ENCODE results near the gene ZYG11A.
A peak's percentile ranks its signal among the peaks of the same experiment; 100 is the strongest.

ZYG11A gene

DNA sequence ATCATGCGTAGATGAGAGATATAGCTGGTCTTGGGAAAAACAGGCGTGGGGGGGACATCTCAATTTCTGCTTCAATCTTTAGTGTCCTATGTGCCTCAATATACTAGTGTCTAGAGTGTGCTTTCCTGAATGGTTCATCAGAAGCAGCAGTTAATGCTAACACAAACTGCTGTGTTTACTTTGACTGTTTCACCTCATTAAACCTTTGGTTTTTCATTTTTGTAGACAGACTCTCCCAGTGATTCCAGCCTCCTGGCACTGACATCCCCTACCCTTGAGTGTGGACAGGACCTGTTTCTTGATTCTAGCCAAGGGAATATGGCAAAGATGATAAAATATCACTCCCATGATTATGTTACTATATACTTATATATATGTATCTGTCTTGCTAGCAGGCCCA, 37.6 kb downstream of the ZYG11A start:
- DNase-seq, result no peak

DNA sequence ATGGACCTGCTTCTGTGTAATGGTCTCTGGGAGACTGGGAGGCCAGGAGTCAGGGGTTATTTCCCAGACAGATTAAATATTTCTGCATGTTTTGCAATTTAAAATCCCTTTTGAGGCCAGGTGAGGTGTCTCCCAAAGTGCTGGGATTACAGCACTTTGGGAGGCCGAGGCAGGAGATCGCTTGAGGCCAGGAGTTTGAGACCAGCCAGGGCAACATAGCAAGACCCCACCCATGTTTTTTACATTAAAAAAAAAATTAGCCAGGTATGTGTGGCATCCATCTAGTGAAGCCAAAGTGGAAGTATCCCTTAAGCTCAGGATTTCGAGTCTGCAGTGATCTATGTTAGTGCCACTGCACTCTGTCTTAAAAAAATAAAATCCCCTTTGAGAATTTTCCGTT, 44.9 kb downstream of the ZYG11A start:
- DNase-seq, result no peak

DNA sequence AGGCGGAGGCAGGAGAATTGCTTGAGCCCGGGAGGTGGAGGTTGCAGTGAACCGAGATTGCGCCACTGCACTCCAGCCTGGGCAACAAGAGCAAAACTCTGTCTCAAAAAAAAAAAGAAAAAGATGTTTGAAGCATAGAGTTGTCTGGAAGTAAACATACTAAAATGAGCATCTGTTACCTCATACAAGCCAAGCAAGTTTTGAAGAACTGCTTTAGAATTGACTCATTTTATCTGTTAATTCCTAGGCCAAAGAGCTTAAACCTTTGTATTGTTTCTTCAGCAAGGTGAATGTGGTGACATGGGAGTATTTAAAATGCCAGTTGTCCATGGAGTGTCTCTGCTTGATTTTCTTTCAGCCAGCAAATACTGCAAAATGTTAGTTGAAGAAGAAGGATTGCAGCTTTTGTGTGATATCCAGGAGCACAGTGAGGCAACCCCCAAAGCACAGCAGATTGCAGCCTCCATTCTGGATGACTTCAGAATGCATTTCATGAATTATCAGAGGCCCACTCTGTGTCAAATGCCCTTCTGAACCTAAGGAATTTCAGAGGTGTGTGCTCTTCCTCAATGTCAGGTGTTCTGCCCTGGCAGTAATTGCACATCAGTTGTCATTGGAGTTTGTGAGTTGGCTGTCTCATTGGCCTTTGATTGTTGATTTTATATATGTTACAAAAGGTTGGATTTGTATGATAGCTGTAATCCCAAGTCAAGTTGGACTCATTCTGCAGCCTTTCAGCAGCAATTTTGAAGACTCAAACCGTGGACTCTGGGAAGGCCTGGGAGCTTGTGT, 50.1 kb downstream of the ZYG11A start:
- DNase-seq, result no peak

DNA sequence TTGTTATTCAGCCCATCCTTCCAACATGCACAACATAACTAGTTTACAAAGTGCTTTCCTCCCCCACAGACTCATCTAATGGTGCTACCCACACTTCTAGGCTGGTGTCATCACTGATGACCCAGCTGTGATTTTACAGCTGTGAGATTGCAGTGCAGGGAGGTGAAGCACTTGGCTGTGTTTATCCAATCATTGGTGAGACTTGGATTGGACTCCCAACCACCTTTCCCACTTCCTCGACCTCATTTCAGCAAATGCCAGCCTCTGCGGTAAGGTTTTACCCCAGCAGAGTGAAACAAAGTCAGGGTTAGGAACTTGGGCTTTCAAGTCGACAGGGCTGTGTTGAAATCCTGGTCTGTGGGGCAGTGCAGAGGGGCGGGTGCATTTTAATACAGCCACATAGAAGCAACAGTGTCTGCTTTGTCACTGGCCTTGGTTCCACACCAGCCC, 56.9 kb downstream of the ZYG11A start:
- no peak for DNase-seq

DNA sequence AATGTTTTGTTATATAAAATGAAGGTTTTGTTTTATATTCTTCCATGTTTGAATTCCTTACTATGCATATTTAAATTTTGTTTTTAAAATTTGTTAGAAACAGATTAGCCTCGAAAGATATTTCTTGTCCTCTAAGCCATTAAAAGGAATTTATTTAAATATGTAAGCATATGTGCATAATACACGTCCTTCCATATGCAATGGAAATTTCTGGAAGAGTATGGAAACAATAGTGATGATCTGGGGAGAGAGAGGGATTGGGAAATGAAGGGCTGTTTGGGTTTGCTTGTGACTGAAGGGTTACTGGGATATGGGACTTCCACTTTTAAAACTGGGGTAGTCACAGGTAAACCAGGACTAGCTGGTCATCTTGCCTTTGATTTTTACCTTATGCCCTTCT, 57.8 kb downstream of the ZYG11A start:
- no peak for DNase-seq

DNA sequence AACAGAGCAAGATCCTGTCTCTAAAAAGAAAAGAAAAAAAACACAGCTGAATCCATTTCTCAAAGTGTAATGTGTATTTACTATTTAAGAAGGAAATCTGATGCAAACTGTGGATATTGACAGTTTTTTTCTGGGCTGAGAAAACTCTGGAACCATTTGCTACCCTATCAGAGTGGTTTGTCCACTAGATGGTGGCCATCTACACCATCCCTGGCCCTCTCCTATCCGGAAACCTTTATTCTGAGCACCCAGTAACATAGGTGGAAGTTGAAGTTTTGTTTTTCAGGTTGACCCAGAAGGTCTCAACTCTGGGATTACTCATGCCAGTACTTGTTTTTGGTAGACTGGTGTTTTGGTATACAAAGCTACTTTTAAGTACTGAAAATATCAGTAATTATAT, 58.8 kb downstream of the ZYG11A start:
- no peak for DNase-seq

DNA sequence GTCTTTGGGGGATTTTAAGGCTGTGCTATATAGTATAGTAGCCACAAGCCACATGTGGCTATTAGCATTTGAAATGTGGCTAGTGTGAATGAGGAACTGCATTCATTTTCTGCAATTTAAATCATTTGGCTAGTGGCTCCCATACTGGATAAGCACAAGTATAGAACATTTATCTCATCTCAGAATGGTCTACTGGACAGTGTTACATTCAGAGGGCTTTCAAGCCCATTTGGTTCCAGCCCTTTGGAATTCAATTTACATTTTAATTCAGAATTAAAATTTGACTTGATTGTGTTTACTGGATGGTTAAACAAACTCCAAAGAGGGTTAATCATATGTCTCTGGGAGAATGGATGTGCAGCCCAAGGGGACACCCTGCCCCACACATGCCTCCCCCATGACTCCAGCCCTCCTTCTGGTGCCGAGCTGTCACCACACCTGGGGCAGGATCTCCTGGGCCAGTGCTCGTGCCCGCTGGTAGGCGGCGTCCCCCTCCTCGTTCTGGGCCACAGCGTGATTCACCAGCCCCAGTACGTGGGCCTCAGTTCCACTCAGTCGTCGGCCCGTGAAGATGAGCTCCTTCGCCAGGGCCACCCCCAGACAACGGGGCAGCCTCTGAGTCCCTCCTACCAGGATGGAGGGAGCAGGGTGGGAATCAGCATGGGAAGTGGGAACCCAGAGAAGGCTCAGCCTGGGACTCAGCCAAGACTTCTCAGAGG, 61.8 kb downstream of the ZYG11A start:
- no peak for DNase-seq

DNA sequence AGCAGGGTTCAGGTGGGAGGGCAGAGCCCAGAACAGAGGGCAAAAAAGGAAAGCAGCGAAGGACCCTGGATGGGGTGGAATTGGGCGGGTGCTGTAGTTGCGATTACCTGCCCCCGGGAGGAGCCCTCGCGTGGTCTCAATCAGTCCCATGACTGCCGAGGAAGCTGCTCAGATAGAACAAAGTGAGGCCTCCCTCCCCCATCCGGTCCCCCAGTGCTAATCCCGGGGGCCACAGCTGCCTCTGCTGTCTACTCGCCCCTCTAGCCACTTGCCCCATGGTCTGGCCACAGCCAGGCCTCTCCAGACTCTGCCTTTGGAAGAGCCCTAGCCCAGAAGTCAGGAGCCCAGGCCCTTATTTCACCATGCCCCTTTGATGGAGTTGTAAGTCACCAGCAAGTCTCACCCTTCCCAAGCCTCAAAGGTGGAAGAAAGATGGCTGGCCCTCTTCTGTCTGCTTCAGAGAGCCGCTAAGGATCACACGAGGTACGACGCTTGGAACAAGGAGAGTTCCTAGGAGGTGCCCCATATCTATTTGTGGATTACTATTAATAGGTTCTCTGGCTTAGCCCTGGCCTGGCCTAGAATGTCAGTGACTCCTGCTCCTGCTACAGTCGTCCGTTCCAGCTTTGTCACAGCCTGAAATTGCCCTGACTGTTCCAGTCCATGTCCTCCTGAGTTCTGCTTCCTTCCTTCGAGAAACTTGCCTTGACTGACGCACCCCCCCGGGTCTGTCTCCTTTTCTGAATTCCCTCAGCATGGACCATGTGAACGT, 62.6 kb downstream of the ZYG11A start:
- peak; percentile 59 for DNase-seq

DNA sequence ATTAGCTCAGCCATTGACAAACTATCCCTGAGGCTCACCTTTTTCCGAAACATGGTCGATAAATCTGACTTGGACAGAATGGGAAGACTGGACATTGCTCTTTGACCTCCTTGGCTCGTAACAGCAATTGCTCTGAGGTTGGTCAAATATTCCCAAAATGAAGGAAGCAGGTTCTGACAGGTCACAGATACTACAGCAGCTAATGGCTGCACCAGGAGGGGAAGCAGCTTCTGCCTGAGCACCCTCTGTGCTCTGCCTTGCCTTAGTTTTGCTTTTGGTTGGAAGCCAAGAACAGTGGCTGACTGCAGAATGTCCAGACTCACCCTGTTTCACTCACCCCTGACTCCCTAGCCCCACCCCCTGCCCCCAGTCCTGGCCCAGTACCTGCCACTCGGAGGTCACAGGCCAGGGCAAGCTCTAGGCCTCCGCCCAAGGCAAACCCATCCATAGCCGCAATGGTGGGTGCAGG, 63.6 kb downstream of the ZYG11A start:
- DNase-seq, result no peak

DNA sequence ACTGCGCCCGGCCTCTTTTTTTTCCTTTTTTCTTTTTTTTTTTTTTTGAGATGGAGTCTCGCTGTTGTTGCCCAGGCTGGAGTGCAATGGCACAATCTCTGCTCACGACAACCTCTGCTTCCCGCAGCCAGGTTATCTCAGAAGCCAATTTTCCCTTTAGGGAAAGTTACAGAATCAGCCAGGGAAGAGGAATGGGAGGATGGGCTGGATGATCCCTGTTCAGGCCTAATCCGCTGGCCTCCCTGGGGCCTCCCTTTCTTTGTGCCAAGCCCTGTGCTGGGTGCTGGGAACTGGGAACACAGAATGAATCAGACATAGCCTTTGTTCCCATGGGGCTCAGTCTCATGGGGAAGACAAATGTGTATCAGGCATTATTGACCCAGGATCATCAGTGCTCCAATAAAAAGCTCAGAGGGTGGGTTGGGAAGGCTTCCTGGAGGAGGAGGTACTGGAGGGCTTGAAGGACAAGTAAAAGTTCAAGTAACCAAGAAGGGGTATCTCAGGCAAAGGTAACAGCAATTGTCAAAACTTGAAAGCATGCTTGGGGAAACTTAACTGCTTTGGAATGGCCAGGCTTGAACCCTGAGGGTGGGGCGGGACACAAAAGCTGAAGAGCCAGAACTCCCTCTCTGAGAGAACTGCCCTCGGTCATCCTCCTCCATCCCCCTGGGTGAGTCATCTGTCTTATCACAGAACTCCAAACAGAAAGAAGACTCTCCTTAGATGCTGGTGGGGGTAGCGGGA, 64.7 kb downstream of the ZYG11A start:
- DNase-seq, result no peak

DNA sequence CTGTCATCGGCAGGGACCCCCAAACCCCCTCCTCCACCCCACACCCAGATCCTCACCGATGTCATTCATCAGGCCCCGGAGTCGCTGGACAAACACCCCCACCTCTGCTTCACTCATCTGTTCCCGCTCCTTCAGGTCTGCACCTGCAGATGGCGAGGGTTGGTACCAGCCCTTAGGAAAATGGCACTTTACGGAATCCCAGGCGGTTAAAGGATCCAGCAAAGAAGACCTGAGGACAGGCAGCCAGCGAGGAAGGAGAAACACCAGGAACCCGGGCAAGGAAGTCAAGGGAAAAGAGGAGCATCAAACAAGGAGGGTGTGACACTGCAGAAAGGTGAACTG, 65.2 kb downstream of the ZYG11A start:
- DNase-seq, result no peak

DNA sequence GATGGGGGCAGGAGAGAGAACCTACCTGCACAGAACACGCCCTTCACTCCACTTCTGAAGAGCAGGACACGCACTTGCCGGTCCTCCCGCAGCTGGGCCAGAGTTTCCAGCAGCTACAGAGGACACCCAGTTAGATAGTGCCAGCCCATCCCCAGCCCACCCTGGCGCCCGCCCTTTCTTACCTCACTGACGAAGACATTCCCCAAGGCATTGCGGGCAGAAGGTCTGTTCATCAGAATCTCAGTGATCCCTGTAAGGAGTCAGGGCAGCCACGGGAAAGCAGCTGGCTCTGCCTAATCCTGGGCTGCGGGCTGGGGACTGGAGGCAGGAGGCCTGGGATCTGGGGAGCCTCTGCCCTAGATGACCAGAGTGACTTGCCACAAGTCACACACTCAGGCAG, 69.0 kb downstream of the ZYG11A start:
- no peak for DNase-seq

DNA sequence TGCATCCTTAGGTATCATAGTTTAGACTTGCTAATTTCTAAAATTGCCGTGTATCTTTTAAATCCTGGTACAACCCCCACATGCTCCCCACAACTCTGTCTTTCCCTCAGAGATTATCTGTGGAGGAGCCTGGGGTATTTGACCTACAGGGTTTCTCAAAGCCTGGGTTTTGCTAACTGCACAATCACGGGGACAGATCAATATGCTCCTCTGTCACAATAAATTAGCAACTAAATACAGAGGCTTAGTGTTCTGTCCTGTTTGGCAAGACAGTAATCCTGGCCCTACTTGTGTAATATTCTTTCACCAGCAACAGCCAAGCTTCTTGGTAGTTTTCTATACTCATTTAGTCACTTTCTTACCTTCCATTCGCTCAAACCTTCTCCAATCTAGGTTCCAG, 70.5 kb downstream of the ZYG11A start:
- DNase-seq, result no peak

DNA sequence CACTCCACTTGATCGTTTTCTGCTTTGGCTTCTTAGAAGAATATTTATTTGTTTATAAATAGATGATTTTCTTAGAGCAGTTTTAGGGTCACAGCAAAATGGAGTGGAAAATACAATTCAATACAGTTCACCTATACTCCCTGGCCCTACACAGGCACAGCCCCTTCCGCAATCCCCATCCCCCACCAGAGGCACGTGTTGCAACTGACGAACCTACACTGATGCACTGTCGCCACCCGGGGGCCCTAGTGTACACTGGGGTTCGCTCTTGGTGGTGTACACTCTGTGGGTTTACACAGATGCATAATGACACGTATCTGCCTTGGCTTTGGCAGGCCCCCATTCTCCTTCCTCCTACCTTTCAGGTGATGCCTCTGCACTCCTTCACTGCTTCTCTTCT, 71.0 kb downstream of the ZYG11A start:
- peak; percentile 16 for DNase-seq

DNA sequence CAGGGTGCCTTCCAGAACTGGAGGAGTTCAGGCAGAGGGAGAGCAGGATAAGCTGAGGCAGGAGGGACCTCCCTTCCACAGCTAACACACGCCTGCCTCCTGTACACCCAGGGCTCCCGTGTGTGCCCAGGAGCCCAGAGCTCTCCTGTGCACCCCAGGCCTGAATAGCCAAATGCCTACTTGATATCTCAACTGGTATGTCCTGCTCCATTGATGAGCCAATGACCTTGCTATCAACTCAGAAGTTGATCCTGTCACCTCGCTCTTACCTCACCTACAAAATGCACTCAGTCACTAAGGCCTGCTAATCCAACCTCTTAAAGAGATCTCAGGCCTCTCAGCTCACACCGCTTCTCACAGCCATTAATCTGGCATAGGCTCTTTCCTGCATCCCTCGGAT, 71.9 kb downstream of the ZYG11A start:
- no peak for DNase-seq

DNA sequence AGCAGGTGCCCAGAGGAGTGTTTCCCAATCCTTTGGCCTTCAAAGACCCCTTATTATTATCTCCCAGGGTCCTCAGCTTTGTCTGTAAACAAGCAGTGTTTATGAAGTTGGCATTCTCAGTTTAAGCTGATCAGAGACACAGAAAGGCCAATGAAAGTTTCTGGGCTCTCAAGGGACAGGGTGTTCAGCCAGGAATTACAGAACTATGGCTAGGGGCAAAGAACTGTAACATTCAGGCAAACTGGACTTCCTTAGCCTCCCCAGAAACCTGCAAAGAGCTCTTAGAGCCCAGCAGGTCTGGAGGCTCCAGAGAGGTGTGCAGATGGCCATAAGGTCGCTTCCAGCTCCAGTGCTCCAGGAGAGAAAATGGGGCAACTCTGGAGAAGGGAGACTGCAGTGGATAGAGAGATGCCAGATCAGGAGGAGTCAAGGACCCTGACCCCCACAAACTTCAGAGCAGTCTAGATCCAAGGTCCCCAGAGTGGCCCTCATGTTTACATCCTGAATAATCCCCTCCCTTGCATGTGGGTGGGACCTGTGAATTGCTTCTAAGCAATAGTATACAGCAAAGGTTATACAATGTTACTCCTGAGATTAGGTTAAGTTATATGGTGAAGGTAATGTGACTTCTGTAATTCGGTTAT, 72.8 kb downstream of the ZYG11A start:
- DNase-seq, result no peak

DNA sequence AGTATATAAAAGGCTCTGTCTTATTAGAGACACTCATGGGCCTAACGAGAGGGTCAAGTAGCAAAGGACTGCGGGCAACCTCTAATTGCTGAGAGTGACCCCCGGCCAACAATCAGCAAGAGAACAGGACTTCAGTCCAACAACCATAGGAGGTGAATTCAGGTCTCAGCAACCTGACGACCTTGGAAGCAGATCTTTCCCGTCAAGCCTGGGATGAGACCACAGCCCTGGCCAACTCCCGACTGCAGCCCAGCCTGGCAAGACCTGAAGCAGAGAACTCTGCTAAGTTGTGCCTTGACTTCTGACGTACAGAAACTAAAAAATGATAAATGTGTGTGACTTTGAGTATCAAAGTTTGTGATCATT, 73.3 kb downstream of the ZYG11A start:
- no peak for DNase-seq

DNA sequence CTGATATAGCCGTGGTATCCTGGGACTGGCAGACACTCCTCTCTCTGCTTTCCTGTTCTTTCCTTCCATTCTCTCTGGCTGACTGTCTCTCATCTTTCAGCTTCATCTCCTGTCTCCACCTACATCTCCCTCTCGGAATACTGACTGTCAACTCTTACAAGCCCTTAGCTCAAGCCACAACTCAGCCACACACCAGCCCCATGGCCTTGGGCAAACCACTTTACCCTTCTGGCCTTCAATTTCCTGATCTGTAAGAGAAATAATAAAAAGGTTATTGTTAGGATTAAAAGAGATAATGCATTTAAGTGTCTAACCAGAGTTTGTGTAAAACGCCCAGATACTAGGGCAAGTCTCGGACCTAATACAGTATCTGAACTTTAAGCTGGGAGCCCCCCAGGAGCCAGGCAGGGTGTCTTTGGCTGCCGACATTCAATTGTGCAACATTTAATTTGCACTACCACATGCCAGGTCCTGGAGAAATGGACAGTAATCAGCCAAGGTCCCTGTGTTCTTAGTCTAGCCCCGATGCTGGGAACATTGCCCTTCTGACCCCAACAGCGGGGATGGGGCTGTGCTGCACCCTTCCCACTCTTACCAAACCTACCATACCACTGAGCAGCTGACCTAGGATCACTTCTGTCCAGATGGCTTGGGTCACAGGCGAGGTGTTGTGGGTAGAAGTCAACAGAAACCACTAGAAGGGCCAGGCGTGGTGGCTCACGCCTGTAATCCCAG, 73.8 kb downstream of the ZYG11A start:
- no peak for DNase-seq

DNA sequence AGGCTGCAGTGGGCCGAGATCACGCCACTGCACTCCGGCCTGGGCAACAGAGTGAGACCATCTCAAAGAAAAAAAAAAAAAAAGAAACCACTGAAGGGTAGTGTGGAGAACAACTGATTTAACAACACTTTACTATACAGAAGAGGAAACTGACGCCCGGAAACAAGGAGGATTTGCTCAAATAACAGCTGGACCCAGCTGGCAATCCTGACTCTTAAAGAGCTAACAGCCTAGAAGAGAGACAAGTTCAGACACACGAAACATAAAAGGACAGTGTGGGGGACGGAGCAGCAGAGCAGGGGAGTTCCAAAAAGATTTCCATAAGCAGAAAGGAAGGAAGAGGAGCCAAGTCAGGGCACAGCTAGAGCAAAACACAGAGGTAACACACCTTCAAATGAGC, 74.6 kb downstream of the ZYG11A start:
- DNase-seq, result no peak

DNA sequence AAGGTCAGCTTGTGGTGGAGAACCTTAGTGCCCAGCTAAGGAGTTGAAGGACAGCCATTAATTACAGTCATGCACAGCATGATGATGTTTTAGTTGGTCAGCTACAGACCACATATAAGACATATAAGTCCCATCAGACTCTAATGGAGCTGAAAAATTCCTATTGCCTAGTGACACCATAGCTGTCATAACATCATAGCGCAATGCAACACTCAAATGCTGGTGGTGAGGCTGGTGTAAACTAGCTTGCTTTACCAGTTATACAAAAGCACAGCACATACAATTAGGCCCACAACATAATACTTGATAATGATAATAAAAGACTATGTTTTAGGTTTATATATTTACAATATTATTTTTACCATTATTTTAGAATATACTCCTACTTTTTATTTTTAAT, 75.0 kb downstream of the ZYG11A start:
- DNase-seq, result no peak

DNA sequence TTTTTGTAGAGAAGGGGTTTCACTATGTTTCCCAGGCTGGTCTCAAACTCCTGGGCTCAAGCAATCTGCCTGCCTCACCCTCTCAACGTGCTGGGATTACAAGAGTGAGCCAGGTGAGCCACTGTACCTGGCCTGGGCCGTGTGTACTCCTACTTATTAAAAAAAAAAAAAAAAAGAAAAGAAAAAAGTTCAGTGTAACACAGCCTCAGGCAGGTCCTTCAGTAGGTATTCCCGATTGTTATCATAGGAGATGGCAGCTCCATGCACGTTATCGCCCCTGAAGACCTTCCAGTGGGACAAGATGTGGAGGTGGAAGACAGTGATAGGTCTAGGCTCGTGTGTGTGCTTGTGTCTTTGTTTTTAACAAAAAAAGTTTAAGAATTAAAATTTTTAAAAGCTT, 75.6 kb downstream of the ZYG11A start:
- no peak for DNase-seq
